HepG2 (cell line): Measurements from ENCODE around the gene SPIB. TPM values are rescaled to one million over a fixed set of nuclear protein-coding genes. Genes with fewer than 3 reads are reported as not detected.
A peak's percentile ranks its signal among the peaks of the same experiment; 100 is the strongest.

ENCODE experiments used
- CREB1 ChIP-seq, 2 experiments: fragments of 450-650 bp in 1 of 2; IDR thresholded peaks; 2 replicates each; pipeline ENCODE4 v1.6.1; 2016 to 2017; ENCODE audit warnings: control low read depth in 1 of 2, mild to moderate bottlenecking in 1 of 2, missing compliant biosample characterization in 1 of 2, missing genetic modification characterization in 1 of 2
- DNMT1 ChIP-seq: sonication (generic); formaldehyde crosslinking; IDR thresholded peaks from 2 replicates; pipeline ENCODE4 v1.5.1; 2020; ENCODE audit warnings: mild to moderate bottlenecking, missing genetic modification reagents
- HNF4G ChIP-seq, 2 experiments: sonication (generic) in 1 of 2; formaldehyde crosslinking in 1 of 2; IDR thresholded peaks; 2 replicates each; pipeline versions ENCODE4 v1.4.0 to v1.6.1; 2011 to 2020; ENCODE audit warnings: borderline replicate concordance in 2 of 2, low read depth in 2 of 2, mild to moderate bottlenecking in 2 of 2, low read length in 1 of 2, missing genetic modification reagents in 1 of 2, moderate library complexity in 1 of 2
- MTERF4 ChIP-seq: sonication (generic); formaldehyde crosslinking; IDR thresholded peaks from 2 replicates; pipeline ENCODE4 v1.8.0; 2023; ENCODE audit warnings: mild to moderate bottlenecking, missing genetic modification reagents
- NCOA5 ChIP-seq: sonication (generic); formaldehyde crosslinking; IDR thresholded peaks from 2 replicates; pipeline ENCODE4 v1.4.0; 2020; ENCODE audit warnings: missing genetic modification reagents
- PCBP1 ChIP-seq: fragments of 200-400 bp; formaldehyde crosslinking; IDR thresholded peaks from 2 replicates; pipeline ENCODE4 v1.6.1; 2017; ENCODE audit warnings: mild to moderate bottlenecking, low read depth, low read length, borderline replicate concordance
- RXRB ChIP-seq: IDR thresholded peaks from 2 replicates; pipeline ENCODE4 v1.6.1; 2016; ENCODE audit warnings: borderline replicate concordance, missing genetic modification reagents, missing compliant biosample characterization
- SOX6 ChIP-seq, 2 experiments: fragments of 450-650 bp in 1 of 2; sonication (generic) in 1 of 2; formaldehyde crosslinking in 1 of 2; IDR thresholded peaks; 2 replicates each; pipeline versions ENCODE4 v1.4.0 to v1.6.1; 2017 to 2020; ENCODE audit warnings: antibody characterized with exemption in 1 of 2, mild to moderate bottlenecking in 1 of 2, missing genetic modification reagents in 1 of 2
- SP5 ChIP-seq: IDR thresholded peaks from 2 replicates; pipeline ENCODE4 v1.6.1; 2016; ENCODE audit warnings: low read depth, borderline replicate concordance
- SSRP1 ChIP-seq: IDR thresholded peaks from 2 replicates; pipeline ENCODE4 v1.6.1; 2016; ENCODE audit warnings: control low read depth
- THYN1 ChIP-seq: sonication (generic); formaldehyde crosslinking; IDR thresholded peaks from 2 replicates; pipeline ENCODE4 v1.8.1; 2023; ENCODE audit warnings: low read depth, mild to moderate bottlenecking, moderate library complexity, missing genetic modification reagents, borderline replicate concordance
- ZNF503 ChIP-seq: sonication (generic); formaldehyde crosslinking; IDR thresholded peaks from 2 replicates; pipeline ENCODE4 v1.4.0; 2020; ENCODE audit warnings: missing genetic modification reagents
- ZNF550 ChIP-seq: sonication (generic); formaldehyde crosslinking; IDR thresholded peaks from 2 replicates; pipeline ENCODE4 v1.4.0; 2020; ENCODE audit warnings: mild to moderate bottlenecking, missing genetic modification reagents, borderline replicate concordance
- ZNF639 ChIP-seq: conservative IDR thresholded peaks from 2 replicates; pipeline ENCODE4 v1.6.1; 2018; ENCODE audit warnings: missing genetic modification reagents
- ZNF7 ChIP-seq: IDR thresholded peaks from 2 replicates; pipeline ENCODE4 v1.6.1; 2016; ENCODE audit warnings: missing biosample characterization, missing genetic modification reagents
- ZNF768 ChIP-seq: sonication (generic); formaldehyde crosslinking; IDR thresholded peaks from 2 replicates; pipeline ENCODE4 v1.4.0; 2020; ENCODE audit warnings: missing genetic modification reagents
- ZNF782 ChIP-seq: sonication (generic); formaldehyde crosslinking; IDR thresholded peaks from 2 replicates; pipeline ENCODE4 v1.4.0; 2020; ENCODE audit warnings: missing genetic modification reagents, mild to moderate bottlenecking, borderline replicate concordance
- polyA plus RNA-seq, 8 experiments: library from polyadenylated mRNA; depleted of rRNA in 3 of 8; stranded (reverse) in 7 of 8; unstranded in 1 of 8; fragments of >200 nt; fragmentation: Illumina TruSeq in 4 of 8; extraction: Trizol in 4 of 8; gene quantifications; 2 replicates each; pipeline versions ENCODE4 v1.2.1 to v1.2.3, GENCODE V29; 2011 to 2016; ENCODE audit warnings: low read depth in 4 of 8, missing spikeins in 1 of 8, mixed read lengths in 1 of 8; ENCODE audit not compliant: insufficient read depth in 1 of 8
- total RNA-seq, 5 experiments: library from RNA; depleted of rRNA; stranded (reverse); fragments of >200 nt; fragmentation: Illumina TruSeq; extraction: Trizol; gene quantifications; 2 replicates each; pipeline ENCODE4 v1.2.3, GENCODE V29; 2016; ENCODE audit warnings: low read depth in 1 of 5
- TF ChIP-seq, protein P1 (sequence below): sonication (generic); formaldehyde crosslinking; IDR thresholded peaks from 2 replicates; pipeline ENCODE4 v1.9.0; 2021; ENCODE audit warnings: missing genetic modification reagents, mild to moderate bottlenecking, borderline replicate concordance
- TF ChIP-seq, protein P2 (sequence below), 2 experiments: fragments of 450-650 bp in 1 of 2; sonication (generic) in 1 of 2; formaldehyde crosslinking; IDR thresholded peaks; 2 replicates each; pipeline versions ENCODE4 v1.5.0 to v1.8.0; 2020 to 2022; ENCODE audit warnings: mild to moderate bottlenecking in 1 of 2, missing genetic modification reagents in 1 of 2

Gene SPIB
- total and polyA plus RNA-seq, 2 of the 13 experiments (the other 11 are each of a cell fraction or from before 2014, with no cell fraction given), result 0.04 TPM; not detected in 1

DNA sequence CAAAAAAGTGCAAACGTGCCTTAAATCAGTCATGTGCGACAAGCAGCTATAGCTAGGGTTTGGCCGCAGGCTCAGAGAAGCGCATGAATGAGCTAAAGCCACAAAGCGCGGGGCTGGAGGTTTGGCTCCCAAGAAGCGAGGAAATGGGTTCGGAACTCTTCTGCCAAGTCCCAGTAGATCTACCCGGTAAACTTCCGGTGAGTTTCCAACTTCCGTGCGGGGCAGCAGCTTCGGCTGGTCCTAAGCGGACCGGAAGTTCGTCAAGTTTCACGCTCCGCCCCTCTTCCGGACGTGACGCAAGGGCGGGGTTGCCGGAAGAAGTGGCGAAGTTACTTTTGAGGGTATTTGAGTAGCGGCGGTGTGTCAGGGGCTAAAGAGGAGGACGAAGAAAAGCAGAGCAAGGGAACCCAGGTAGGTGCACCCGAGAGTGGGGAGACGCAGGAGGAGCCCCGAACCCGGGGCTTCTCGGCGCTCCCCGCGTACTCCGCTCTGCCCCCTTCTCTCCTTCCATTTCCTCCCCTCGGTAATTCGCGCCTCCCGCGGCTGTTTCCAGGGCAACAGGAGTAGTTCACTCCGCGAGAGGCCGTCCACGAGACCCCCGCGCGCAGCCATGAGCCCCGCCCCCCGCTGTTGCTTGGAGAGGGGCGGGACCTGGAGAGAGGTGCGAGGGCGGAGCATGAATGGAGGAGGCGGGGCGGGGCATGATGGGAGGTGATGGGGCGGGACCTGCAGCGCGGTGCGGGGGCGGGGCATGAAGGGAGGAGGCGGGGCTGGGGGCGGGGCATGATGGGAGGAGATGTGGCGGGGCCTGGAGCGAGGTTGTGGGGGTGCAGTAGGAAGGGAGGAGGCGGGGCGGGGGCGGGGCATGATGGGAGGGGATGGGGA lies 42.3 kb upstream of the SPIB start, which contains the start of gene NR1H2 (continued):
- TF ChIP-seq, protein P1, sequence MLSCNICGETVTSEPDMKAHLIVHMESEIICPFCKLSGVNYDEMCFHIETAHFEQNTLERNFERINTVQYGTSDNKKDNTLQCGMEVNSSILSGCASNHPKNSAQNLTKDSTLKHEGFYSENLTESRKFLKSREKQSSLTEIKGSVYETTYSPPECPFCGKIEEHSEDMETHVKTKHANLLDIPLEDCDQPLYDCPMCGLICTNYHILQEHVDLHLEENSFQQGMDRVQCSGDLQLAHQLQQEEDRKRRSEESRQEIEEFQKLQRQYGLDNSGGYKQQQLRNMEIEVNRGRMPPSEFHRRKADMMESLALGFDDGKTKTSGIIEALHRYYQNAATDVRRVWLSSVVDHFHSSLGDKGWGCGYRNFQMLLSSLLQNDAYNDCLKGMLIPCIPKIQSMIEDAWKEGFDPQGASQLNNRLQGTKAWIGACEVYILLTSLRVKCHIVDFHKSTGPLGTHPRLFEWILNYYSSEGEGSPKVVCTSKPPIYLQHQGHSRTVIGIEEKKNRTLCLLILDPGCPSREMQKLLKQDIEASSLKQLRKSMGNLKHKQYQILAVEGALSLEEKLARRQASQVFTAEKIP (CRISPR knock-in tag), result no peak
- TF ChIP-seq ZNF639 (peak; percentile 86), ZNF550 (CRISPR knock-in tag) (no peak), SP5 (peak; percentile 53; the same call in 1 of the 2 replicates), PCBP1 (0 out of 2 replicates have a peak, but pooled peaks have one; percentile 69), THYN1 (CRISPR knock-in tag) (no peak), ZNF768 (CRISPR knock-in tag) (no peak; the same call in none of the 2 replicates), HNF4G (IDR thresholded peaks at IDR 0.05; ENCODE audit: borderline replicate concordance, low read depth, low read length) (peak; percentile 22; the same call in 1 of the 2 replicates), HNF4G (CRISPR knock-in tag; IDR thresholded peaks at IDR 0.05; ENCODE audit: borderline replicate concordance, low read depth) (no peak), NCOA5 (CRISPR knock-in tag) (no peak), CREB1 (IDR thresholded peaks at IDR 0.05) (peak; percentile 92), CREB1 (CRISPR knock-in tag; IDR thresholded peaks at IDR 0.05) (peak; percentile 98), DNMT1 (CRISPR knock-in tag) (0 out of 2 replicates have a peak, but pooled peaks have one; percentile 75), ZNF7 (CRISPR knock-in tag) (no peak), ZNF503 (CRISPR knock-in tag) (no peak), ZNF782 (CRISPR knock-in tag) (peak; percentile 79; the same call in 1 of the 2 replicates), SSRP1 (CRISPR knock-in tag) (0 out of 2 replicates have a peak, but pooled peaks have one; percentile 18), RXRB (CRISPR knock-in tag) (peak; percentile 70), SOX6 (IDR thresholded peaks at IDR 0.05) (no peak), SOX6 (CRISPR knock-in tag; IDR thresholded peaks at IDR 0.05) (peak; percentile 63; the same call in 1 of the 2 replicates), MTERF4 (peak; percentile 88; the same call in 1 of the 2 replicates)
- TF ChIP-seq, protein P2, sequence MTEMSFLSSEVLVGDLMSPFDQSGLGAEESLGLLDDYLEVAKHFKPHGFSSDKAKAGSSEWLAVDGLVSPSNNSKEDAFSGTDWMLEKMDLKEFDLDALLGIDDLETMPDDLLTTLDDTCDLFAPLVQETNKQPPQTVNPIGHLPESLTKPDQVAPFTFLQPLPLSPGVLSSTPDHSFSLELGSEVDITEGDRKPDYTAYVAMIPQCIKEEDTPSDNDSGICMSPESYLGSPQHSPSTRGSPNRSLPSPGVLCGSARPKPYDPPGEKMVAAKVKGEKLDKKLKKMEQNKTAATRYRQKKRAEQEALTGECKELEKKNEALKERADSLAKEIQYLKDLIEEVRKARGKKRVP (CRISPR knock-in tag; IDR thresholded peaks at IDR 0.05), result peak in 1 of 2 experiments; percentile 64; a peak in 1 of 4 replicates
